Tibial artery (tissue), 4 donors: ENCODE data around the gene TMEM35A.
A peak's percentile ranks its signal among the peaks of the same experiment; 100 is the strongest.

ENCODE experiments used
- DNase-seq, 2 donors: peaks; one replicate each; pipeline ENCODE4 v3.0.0-alpha.2; 2019
- H3K27ac ChIP-seq, 2 donors: fragments of 200-600 bp; sonication (generic) in 1 of 2; 1 replicate in 1 of 2; 2 replicates in 1 of 2; pipeline ENCODE4 v1.5.1; 2018 to 2019; ENCODE audit warnings: mild to moderate bottlenecking in 1 of 2
- H3K27me3 ChIP-seq, 2 donors: fragments of 200-600 bp; sonication (generic) in 1 of 2; one replicate each; pipeline versions ENCODE4 v1.5.1 to v1.6.0; 2016 to 2019
- H3K36me3 ChIP-seq, 3 donors: fragments of 200-600 bp; sonication (generic) in 2 of 3; one replicate each; pipeline ENCODE4 v1.5.1; 2016 to 2019; ENCODE audit warnings: mild to moderate bottlenecking in 2 of 3
- H3K4me1 ChIP-seq, 4 donors: fragments of 200-600 bp; sonication (generic) in 2 of 4; 1 replicate in 3 of 4; 2 replicates in 1 of 4; pipeline ENCODE4 v1.5.1; 2016 to 2019
- H3K4me3 ChIP-seq, 2 donors: fragments of 200-600 bp; sonication (generic) in 1 of 2; 1 replicate in 1 of 2; 2 replicates in 1 of 2; pipeline ENCODE4 v1.5.1; 2018 to 2019; ENCODE audit warnings: mild to moderate bottlenecking in 2 of 2
- H3K9me3 ChIP-seq, 3 donors: fragments of 200-600 bp; sonication (generic) in 1 of 3; one replicate each; pipeline ENCODE4 v1.5.1; 2016 to 2019
- CTCF ChIP-seq, 2 experiments: fragments of 200-600 bp in 1 of 2; fragments of 450-650 bp in 1 of 2; IDR thresholded peaks; one replicate each; pipeline ENCODE4 v1.5.1; 2017 to 2019; ENCODE audit warnings: antibody characterized with exemption in 2 of 2, mild to moderate bottlenecking in 1 of 2, moderate library complexity in 1 of 2
- intact Hi-C: fragments of 100-400 bp; cut with DNase I; formaldehyde crosslinking; loops from one replicate; pipeline ENCODE4 v1.15.0; 2023; ENCODE audit warnings: low total_unique reads

Gene TMEM35A

DNA sequence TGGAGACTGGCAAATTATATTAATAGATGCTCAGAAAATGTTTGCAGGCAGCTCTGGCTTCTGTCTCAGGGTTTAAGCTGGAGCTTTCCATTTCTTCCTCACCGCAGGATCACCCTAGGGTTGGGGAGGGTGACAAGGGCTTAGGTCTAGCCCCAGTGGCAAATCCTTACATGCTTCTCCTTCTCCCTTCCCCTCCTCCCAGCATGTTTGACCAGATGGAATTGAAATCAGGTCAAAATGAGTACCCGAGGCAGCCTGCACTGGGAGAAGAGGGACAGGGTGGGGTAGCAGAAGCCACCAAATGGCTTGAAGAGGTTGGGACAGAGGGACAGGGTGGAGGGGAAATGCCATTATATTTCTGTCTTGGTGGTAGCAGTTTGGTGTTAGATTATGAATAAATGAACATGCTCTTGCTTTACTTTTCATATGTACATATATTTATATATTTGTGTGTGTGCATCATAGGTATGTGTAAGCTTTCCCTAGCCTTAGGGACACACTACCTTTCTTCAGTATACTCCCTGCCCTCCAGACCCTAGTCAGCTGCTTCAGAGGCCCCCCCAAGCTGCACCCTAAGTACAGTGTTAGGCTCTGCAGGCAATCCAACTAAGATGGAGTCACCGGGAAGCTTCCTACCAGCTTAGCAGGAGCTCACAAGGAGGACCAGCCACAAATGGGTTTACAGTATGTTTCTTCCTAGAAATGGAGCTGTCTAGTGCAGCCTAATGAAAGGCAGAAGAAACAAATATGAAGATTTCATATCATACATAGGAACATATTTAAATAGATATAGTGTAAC, 1.8 kb downstream of the TMEM35A start:
- Histone ChIP-seq H3K4me1 (no peaks in the 10 kb centered on the region), H3K27me3 (no peaks in the 10 kb centered on the region), H3K9me3 (no peaks in the 10 kb centered on the region), H3K4me3 (peak overlapping the region; percentile 52 to 58), H3K27ac (peak overlapping the region; percentile 52 to 63), H3K36me3 (no peaks in the 10 kb centered on the region)
- TF ChIP-seq CTCF (IDR thresholded peaks at IDR 0.05): no peak
- DNase-seq: no peak
- intact Hi-C loops: no loop called here

DNA sequence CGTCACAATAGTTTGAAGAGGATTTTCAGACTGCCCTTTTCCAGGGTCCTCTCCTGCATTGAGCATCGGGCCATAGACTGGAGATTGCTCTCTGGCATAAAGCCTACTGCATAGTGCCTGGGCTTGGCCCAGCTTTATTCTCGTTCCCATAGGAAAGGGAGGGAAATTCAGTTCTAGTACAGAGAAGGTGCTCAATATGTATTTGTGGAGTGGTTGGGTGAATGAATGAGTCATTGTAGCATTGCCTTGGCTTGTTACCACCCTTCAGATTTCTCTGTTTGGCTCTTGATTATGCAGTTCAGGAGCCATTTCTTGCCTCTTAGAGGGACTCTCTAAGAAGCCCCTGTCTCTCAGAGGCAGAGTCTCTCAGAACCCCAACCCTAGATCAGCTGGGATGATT, 2.6 kb downstream of the TMEM35A start:
- Histone ChIP-seq H3K4me3 (no peak overlapping the region), H3K27me3 (no peaks in the 10 kb centered on the region), H3K4me1 (no peaks in the 10 kb centered on the region), H3K9me3 (no peaks in the 10 kb centered on the region), H3K36me3 (no peaks in the 10 kb centered on the region), H3K27ac (no peak overlapping the region)
- no peak for TF ChIP-seq CTCF (IDR thresholded peaks at IDR 0.05)
- no peak for DNase-seq
- intact Hi-C loops: no loop called here

DNA sequence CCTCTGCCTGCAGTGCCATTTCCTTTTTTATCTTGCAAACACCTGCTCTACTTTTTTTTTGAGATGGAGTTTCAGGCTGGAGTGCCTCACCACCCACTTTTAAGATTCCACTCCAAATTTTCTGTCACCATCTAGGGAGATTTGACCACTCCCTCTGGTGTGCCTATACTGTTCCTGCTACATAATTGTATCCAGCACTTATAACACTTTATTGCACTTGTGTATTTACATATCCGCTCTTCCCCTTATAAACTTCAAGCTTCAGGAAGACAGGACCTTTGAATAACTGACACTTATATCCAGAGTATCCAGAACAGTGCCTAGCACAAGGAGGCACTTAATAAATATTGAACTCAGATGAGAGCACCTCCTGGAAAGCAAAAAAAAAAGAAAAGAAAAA, 13.1 kb downstream of the TMEM35A start:
- Histone ChIP-seq H3K4me1 (no peaks in the 10 kb centered on the region), H3K27ac (no peak overlapping the region), H3K36me3 (no peaks in the 10 kb centered on the region), H3K4me3 (no peak overlapping the region), H3K27me3 (no peaks in the 10 kb centered on the region), H3K9me3 (no peaks in the 10 kb centered on the region)
- intact Hi-C loops: no loop called here
- DNase-seq: no peak
- TF ChIP-seq CTCF (IDR thresholded peaks at IDR 0.05): no peak

DNA sequence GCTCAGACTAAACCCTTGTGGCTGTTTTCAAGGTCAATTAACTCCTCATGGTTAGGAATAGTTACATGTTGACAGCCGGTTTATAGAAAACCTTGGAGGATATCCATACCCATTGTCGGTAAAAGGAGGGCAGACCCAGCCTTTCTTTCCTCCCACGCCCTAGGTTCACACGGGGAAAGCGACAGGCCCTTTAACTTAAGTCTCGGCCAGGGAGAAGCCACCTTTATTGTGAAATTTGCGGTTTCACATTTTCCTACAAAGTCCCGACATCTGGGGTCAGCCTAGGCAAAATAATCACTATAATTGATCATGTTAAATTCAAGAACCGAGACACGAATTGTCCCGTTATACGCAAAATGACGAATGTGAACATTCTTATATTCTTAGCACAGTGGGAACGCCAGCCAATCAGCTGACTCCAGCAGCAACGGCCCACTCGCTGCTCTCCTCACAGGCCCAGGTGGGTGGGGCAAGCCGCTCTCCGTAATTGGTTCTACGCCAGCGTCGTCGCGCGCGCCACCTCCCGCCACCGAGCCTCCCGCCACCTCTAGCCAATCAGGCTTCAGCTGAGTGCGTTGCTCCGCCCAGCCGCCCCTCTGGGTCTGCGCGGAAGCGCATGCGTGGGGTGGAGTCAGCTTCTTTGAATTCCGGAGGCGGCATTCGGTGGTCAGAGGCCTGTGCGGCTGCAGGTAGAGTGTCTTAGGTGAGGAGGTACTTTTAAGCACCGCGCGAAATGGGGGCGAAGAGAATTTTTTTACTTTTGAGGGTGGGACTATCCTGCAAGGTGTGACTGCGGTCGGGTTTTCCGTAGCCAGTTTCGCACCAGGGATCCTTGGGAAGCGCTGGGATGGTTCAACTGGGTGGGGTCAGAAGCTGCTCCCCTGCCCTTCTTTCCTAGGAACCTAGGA, 19.1 kb downstream of the TMEM35A start, which contains the start of gene CENPI:
TSS of gene CENPI (plus strand) at position 659 of the 908 bp plus-strand sequence. CDS start 2,867 bp downstream, outside the sequence.
- peak within 1 kb of the TSS; percentile 49 to 54 for H3K4me3 ChIP-seq
- no peak for TF ChIP-seq CTCF (IDR thresholded peaks at IDR 0.05)
- no peaks in the 10 kb centered on the region for H3K9me3 ChIP-seq
- intact Hi-C loops: loop anchor here (5.0 kb wide), 1 partner anchor 45 kb away; the partner anchor contains the start of gene TRMT2B
- H3K36me3 ChIP-seq: no peaks in the 10 kb centered on the region
- H3K27me3 ChIP-seq: no peaks in the 10 kb centered on the region
- peak within 1 kb of the TSS; percentile 71 to 90 for H3K27ac ChIP-seq
- H3K4me1 ChIP-seq: no peaks in the 10 kb centered on the region
- peak; percentile 90 to 96 for DNase-seq

- intact Hi-C loops: no loop called here
These were observed 29.6 kb downstream of the TMEM35A start for GRCh38 chrX:101108284-101108683.

More at GRCh38 chrX:101108284-101108683, 29.6 kb downstream of the TMEM35A start:
- no peaks in the 10 kb centered on the region for H3K36me3 ChIP-seq
- H3K9me3 ChIP-seq: no peaks in the 10 kb centered on the region
- TF ChIP-seq CTCF (IDR thresholded peaks at IDR 0.05): no peak
- H3K27ac ChIP-seq: no peak overlapping the region
- no peaks in the 10 kb centered on the region for H3K27me3 ChIP-seq
- H3K4me3 ChIP-seq: no peak overlapping the region
- DNase-seq: no peak
- no peaks in the 10 kb centered on the region for H3K4me1 ChIP-seq
